Liver (tissue), 9 donors: Measurements from ENCODE around the gene DSPP. TPM values are rescaled to one million over a fixed set of nuclear protein-coding genes. Genes with fewer than 3 reads are reported as not detected.

Source experiments
- DNase-seq: peaks from one replicate; pipeline ENCODE4 v3.0.0-alpha.2; 2017; ENCODE audit warnings: low spot score
- H3K27ac ChIP-seq, 2 donors: one replicate each; pipeline ENCODE4 v1.7.0; 2013; ENCODE audit warnings: inconsistent platforms in 2 of 2, low read length in 2 of 2, control low read depth in 1 of 2, low read depth in 1 of 2, mild to moderate bottlenecking in 1 of 2
- H3K27me3 ChIP-seq, 4 donors: one replicate each; pipeline versions ENCODE4 v1.6.1 to v1.7.0; 2013; ENCODE audit warnings: low read length in 3 of 4, inconsistent platforms in 1 of 4, mild to moderate bottlenecking in 1 of 4, moderate library complexity in 1 of 4; ENCODE audit not compliant: control insufficient read depth in 4 of 4, insufficient read depth in 4 of 4
- H3K36me3 ChIP-seq, 4 donors: one replicate each; pipeline versions ENCODE4 v1.6.1 to v1.7.0; 2013; ENCODE audit warnings: low read length in 3 of 4, mild to moderate bottlenecking in 3 of 4, low read depth in 1 of 4, moderate library complexity in 1 of 4; ENCODE audit not compliant: control insufficient read depth in 4 of 4, insufficient read depth in 3 of 4
- H3K4me1 ChIP-seq, 4 donors: one replicate each; pipeline versions ENCODE4 v1.6.1 to v1.7.0; 2013; ENCODE audit warnings: low read length in 3 of 4, mild to moderate bottlenecking in 3 of 4, moderate library complexity in 1 of 4; ENCODE audit not compliant: control insufficient read depth in 4 of 4, insufficient read depth in 4 of 4
- H3K4me3 ChIP-seq, 3 donors: one replicate each; pipeline versions ENCODE4 v1.6.1 to v1.7.0; 2013; ENCODE audit warnings: low read length in 3 of 3, control low read depth in 1 of 3, low read depth in 1 of 3, mild to moderate bottlenecking in 1 of 3
- H3K9ac ChIP-seq, 2 donors: one replicate each; pipeline ENCODE4 v1.7.0; 2013; ENCODE audit warnings: low read length in 2 of 2, mild to moderate bottlenecking in 2 of 2, moderate library complexity in 2 of 2, control low read depth in 1 of 2, low read depth in 1 of 2
- H3K9me3 ChIP-seq, 4 donors: one replicate each; pipeline versions ENCODE4 v1.6.1 to v1.7.0; 2013; ENCODE audit warnings: low read length in 3 of 4; ENCODE audit not compliant: control insufficient read depth in 4 of 4
- EGR1 ChIP-seq, 2 donors: IDR thresholded peaks; 2 replicates each; pipeline ENCODE4 v1.6.1; 2016 to 2018; ENCODE audit warnings: antibody characterized with exemption in 2 of 2, low read depth in 2 of 2
- FOXA1 ChIP-seq: IDR thresholded peaks from 2 replicates; pipeline ENCODE4 v1.6.1; 2016; ENCODE audit warnings: antibody characterized with exemption
- FOXA2 ChIP-seq: IDR thresholded peaks from 2 replicates; pipeline ENCODE4 v1.6.1; 2016; ENCODE audit warnings: antibody characterized with exemption
- GABPA ChIP-seq, 2 donors: IDR thresholded peaks in 1 of 2; conservative IDR thresholded peaks in 1 of 2; 2 replicates each; pipeline ENCODE4 v1.6.1; 2016; ENCODE audit warnings: antibody characterized with exemption in 2 of 2, mild to moderate bottlenecking in 1 of 2, moderate library complexity in 1 of 2
- HNF4A ChIP-seq, 2 donors: conservative IDR thresholded peaks; 2 replicates each; pipeline ENCODE4 v1.6.1; 2016; ENCODE audit warnings: antibody characterized with exemption in 2 of 2, mild to moderate bottlenecking in 2 of 2
- HNF4G ChIP-seq: IDR thresholded peaks from 2 replicates; pipeline ENCODE4 v1.6.1; 2016; ENCODE audit warnings: antibody characterized with exemption
- JUND ChIP-seq, 2 donors: IDR thresholded peaks; 2 replicates each; pipeline ENCODE4 v1.6.1; 2016; ENCODE audit warnings: antibody characterized with exemption in 2 of 2
- NR2F2 ChIP-seq: IDR thresholded peaks from 2 replicates; pipeline ENCODE4 v1.6.1; 2016; ENCODE audit warnings: antibody characterized with exemption
- RAD21 ChIP-seq, 2 donors: IDR thresholded peaks; 2 replicates each; pipeline ENCODE4 v1.6.1; 2016; ENCODE audit warnings: antibody characterized with exemption in 2 of 2, mild to moderate bottlenecking in 2 of 2
- RXRA ChIP-seq, 2 donors: IDR thresholded peaks; 2 replicates each; pipeline ENCODE4 v1.6.1; 2017 to 2018; ENCODE audit warnings: antibody characterized with exemption in 2 of 2, mild to moderate bottlenecking in 1 of 2
- SP1 ChIP-seq: IDR thresholded peaks from 2 replicates; pipeline ENCODE4 v1.6.1; 2018; ENCODE audit warnings: antibody characterized with exemption, mild to moderate bottlenecking
- TAF1 ChIP-seq: conservative IDR thresholded peaks from 2 replicates; pipeline ENCODE4 v1.6.1; 2016; ENCODE audit warnings: antibody characterized with exemption, mild to moderate bottlenecking
- YY1 ChIP-seq: IDR thresholded peaks from 2 replicates; pipeline ENCODE4 v1.6.1; 2016; ENCODE audit warnings: antibody characterized with exemption, mild to moderate bottlenecking
- WGBS: extraction: QIAGEN DNeasy Blood & Tissue Kit; methylation state at CpG from one replicate; pipeline ENCODE4 v1.1.7; 2013; 5-methylcytosine and 5-hydroxymethylcytosine counted together
- polyA plus RNA-seq, 2 donors: library from polyadenylated mRNA; stranded (reverse) in 1 of 2; unstranded in 1 of 2; fragments of 200-250 nt in 1 of 2; fragments of >200 nt in 1 of 2; fragmentation: Nextera tagmentation in 1 of 2; extraction: Ambion mirVana in 1 of 2; gene quantifications; one replicate each; pipeline versions ENCODE4 v1.2.1 to v1.2.3, GENCODE V29; 2013 to 2015
- total RNA-seq, 2 donors: library from RNA; depleted of rRNA; stranded (reverse); fragments of >200 nt; gene quantifications; one replicate each; pipeline ENCODE4 v1.2.3, GENCODE V29; 2014
- TF ChIP-seq, protein P1 (sequence below): fragments of 150-350 bp; IDR thresholded peaks from 2 replicates; pipeline ENCODE4 v1.5.1; 2017; ENCODE audit warnings: improper control_type of control experiment, low read depth, low read length; ENCODE audit not compliant: missing input control
- TF ChIP-seq, protein P2 (sequence below): IDR thresholded peaks from 2 replicates; pipeline ENCODE4 v1.6.1; 2016; ENCODE audit warnings: antibody characterized with exemption, mild to moderate bottlenecking
- TF ChIP-seq, protein P3 (sequence below): IDR thresholded peaks from 2 replicates; pipeline ENCODE4 v1.6.1; 2016; ENCODE audit warnings: antibody characterized with exemption
- TF ChIP-seq, protein P4 (sequence below): IDR thresholded peaks from 2 replicates; pipeline ENCODE4 v1.6.1; 2016; ENCODE audit warnings: antibody characterized with exemption
- TF ChIP-seq, protein P5 (sequence below): IDR thresholded peaks from 2 replicates; pipeline ENCODE4 v1.6.1; 2016; ENCODE audit warnings: antibody characterized with exemption
- donor health status: healthy.
- donor health status: healthy.
- donor health status: healthy.
- donor health status: healthy.
- donor health status: healthy.

The DSPP gene
- total and polyA plus RNA-seq, 4 donors = under 0.01 TPM; not detected in 3

DNA sequence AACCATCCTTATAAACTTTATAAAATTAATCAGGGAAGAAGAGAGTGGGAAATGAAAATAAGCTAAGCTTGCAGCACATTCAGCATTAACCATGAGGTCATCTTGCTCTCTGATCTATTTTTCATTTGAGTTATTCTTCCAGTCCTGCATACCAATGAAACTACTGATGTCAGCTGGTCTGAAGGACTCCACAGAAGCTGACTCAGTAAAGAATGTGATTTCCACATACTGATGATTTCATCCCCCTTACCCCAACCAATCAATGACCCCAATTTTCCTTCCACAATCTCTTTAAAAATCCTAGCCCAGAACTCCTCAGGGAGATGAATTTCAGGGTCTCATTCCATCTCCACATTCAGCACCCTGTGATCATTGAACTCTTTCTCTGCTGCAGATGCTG, 18.8 kb upstream of the DSPP start:
- no peak for DNase-seq
- Histone ChIP-seq H3K9me3 (no peaks in the 10 kb centered on the region), H3K27me3 (no peaks in the 10 kb centered on the region), H3K36me3 (no peaks in the 10 kb centered on the region), H3K27ac (no peak overlapping the region), H3K9ac (no peak overlapping the region), H3K4me3 (no peak overlapping the region), H3K4me1 (no peaks in the 10 kb centered on the region)
- no peak for TF ChIP-seq FOXA2
- TF ChIP-seq GABPA (IDR thresholded peaks at IDR 0.05 in 1 of 2, conservative IDR thresholded peaks at IDR 0.05 in 1 of 2) = no peak
- no peak for TF ChIP-seq RXRA (IDR thresholded peaks at IDR 0.05)
- no peak for TF ChIP-seq NR2F2
- no peak for TF ChIP-seq FOXA1
- TF ChIP-seq, protein P1, sequence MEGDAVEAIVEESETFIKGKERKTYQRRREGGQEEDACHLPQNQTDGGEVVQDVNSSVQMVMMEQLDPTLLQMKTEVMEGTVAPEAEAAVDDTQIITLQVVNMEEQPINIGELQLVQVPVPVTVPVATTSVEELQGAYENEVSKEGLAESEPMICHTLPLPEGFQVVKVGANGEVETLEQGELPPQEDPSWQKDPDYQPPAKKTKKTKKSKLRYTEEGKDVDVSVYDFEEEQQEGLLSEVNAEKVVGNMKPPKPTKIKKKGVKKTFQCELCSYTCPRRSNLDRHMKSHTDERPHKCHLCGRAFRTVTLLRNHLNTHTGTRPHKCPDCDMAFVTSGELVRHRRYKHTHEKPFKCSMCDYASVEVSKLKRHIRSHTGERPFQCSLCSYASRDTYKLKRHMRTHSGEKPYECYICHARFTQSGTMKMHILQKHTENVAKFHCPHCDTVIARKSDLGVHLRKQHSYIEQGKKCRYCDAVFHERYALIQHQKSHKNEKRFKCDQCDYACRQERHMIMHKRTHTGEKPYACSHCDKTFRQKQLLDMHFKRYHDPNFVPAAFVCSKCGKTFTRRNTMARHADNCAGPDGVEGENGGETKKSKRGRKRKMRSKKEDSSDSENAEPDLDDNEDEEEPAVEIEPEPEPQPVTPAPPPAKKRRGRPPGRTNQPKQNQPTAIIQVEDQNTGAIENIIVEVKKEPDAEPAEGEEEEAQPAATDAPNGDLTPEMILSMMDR = no peak
- TF ChIP-seq, protein P2, sequence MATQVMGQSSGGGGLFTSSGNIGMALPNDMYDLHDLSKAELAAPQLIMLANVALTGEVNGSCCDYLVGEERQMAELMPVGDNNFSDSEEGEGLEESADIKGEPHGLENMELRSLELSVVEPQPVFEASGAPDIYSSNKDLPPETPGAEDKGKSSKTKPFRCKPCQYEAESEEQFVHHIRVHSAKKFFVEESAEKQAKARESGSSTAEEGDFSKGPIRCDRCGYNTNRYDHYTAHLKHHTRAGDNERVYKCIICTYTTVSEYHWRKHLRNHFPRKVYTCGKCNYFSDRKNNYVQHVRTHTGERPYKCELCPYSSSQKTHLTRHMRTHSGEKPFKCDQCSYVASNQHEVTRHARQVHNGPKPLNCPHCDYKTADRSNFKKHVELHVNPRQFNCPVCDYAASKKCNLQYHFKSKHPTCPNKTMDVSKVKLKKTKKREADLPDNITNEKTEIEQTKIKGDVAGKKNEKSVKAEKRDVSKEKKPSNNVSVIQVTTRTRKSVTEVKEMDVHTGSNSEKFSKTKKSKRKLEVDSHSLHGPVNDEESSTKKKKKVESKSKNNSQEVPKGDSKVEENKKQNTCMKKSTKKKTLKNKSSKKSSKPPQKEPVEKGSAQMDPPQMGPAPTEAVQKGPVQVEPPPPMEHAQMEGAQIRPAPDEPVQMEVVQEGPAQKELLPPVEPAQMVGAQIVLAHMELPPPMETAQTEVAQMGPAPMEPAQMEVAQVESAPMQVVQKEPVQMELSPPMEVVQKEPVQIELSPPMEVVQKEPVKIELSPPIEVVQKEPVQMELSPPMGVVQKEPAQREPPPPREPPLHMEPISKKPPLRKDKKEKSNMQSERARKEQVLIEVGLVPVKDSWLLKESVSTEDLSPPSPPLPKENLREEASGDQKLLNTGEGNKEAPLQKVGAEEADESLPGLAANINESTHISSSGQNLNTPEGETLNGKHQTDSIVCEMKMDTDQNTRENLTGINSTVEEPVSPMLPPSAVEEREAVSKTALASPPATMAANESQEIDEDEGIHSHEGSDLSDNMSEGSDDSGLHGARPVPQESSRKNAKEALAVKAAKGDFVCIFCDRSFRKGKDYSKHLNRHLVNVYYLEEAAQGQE = no peak
- TF ChIP-seq TAF1 = no peak
- TF ChIP-seq EGR1 (IDR thresholded peaks at IDR 0.05; ENCODE audit: low read depth in 2 of 2) = no peak
- no peak for TF ChIP-seq YY1
- TF ChIP-seq HNF4A (conservative IDR thresholded peaks at IDR 0.05) = no peak
- TF ChIP-seq SP1 = no peak

DNA sequence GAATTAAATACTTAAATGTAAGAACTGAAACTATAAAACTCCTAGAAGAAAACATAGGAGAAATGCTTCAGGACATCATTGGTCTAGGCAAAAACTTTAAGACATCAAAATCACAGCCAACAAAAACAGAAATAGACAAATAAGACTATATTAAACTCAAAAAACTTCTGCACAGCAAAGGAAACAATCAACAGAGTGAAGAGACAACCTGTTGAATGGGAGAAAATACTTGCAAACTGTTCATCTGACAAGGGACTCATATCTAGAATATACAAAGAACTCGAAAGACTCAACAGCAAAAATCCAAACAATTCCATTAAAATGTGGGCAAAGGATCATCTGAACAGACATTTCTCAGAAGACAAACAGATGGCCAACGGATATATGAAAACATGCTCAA, 16.2 kb upstream of the DSPP start:
- TF ChIP-seq HNF4A (conservative IDR thresholded peaks at IDR 0.05) (no peak), JUND (IDR thresholded peaks at IDR 0.05) (no peak), FOXA1 (no peak), GABPA (IDR thresholded peaks at IDR 0.05 in 1 of 2, conservative IDR thresholded peaks at IDR 0.05 in 1 of 2) (no peak), NR2F2 (no peak), FOXA2 (no peak), TAF1 (no peak), RXRA (IDR thresholded peaks at IDR 0.05) (no peak), SP1 (no peak), YY1 (no peak), RAD21 (IDR thresholded peaks at IDR 0.05) (no peak), HNF4G (no peak), EGR1 (IDR thresholded peaks at IDR 0.05; ENCODE audit: low read depth in 2 of 2) (no peak)
- TF ChIP-seq, protein P3, sequence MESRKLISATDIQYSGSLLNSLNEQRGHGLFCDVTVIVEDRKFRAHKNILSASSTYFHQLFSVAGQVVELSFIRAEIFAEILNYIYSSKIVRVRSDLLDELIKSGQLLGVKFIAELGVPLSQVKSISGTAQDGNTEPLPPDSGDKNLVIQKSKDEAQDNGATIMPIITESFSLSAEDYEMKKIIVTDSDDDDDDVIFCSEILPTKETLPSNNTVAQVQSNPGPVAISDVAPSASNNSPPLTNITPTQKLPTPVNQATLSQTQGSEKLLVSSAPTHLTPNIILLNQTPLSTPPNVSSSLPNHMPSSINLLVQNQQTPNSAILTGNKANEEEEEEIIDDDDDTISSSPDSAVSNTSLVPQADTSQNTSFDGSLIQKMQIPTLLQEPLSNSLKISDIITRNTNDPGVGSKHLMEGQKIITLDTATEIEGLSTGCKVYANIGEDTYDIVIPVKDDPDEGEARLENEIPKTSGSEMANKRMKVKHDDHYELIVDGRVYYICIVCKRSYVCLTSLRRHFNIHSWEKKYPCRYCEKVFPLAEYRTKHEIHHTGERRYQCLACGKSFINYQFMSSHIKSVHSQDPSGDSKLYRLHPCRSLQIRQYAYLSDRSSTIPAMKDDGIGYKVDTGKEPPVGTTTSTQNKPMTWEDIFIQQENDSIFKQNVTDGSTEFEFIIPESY = no peak
- TF ChIP-seq, protein P4, sequence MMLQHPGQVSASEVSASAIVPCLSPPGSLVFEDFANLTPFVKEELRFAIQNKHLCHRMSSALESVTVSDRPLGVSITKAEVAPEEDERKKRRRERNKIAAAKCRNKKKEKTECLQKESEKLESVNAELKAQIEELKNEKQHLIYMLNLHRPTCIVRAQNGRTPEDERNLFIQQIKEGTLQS = no peak
- TF ChIP-seq, protein P1 = no peak
- TF ChIP-seq, protein P5, sequence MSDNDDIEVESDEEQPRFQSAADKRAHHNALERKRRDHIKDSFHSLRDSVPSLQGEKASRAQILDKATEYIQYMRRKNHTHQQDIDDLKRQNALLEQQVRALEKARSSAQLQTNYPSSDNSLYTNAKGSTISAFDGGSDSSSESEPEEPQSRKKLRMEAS = no peak
- TF ChIP-seq, protein P2 = no peak
- no peak for DNase-seq
- WGBS = 72% methylated on average over 2 of the region's 2 CpGs

More for the DNA sequence above, 16.2 kb upstream of the DSPP start:
- no peaks in the 10 kb centered on the region for H3K4me1 ChIP-seq
- H3K36me3 ChIP-seq = no peaks in the 10 kb centered on the region
- no peaks in the 10 kb centered on the region for H3K27me3 ChIP-seq
- H3K9me3 ChIP-seq = no peaks in the 10 kb centered on the region
- no peak overlapping the region for H3K27ac ChIP-seq
- H3K9ac ChIP-seq = no peak overlapping the region
- no peak overlapping the region for H3K4me3 ChIP-seq
